ENCODE data around the gene CCDC194. TPM values are rescaled to one million over a fixed set of nuclear protein-coding genes. Genes with fewer than 3 reads are reported as not detected.

Gene CCDC194
- total RNA-seq, 1 donor from 2014 or later, result not detected

GRCh38 chr19:17352608-17353280 is 41.3 kb downstream of the CCDC194 start:
- H3K36me3 Mint-ChIP-seq (ENCODE audit: low read depth), result no peaks in the 10 kb centered on the region
- H3K27me3 Mint-ChIP-seq (ENCODE audit: low read depth), result no peaks in the 10 kb centered on the region
- no peak for DNase-seq (ENCODE audit: low read depth, low spot score)
- H3K9me3 Mint-ChIP-seq, result no peaks in the 10 kb centered on the region
- peaks cover 15% of the 10 kb centered on the region for H3K4me1 Mint-ChIP-seq
- no peak overlapping the region for H3K4me3 Mint-ChIP-seq
- TF ChIP-seq, protein P1, sequence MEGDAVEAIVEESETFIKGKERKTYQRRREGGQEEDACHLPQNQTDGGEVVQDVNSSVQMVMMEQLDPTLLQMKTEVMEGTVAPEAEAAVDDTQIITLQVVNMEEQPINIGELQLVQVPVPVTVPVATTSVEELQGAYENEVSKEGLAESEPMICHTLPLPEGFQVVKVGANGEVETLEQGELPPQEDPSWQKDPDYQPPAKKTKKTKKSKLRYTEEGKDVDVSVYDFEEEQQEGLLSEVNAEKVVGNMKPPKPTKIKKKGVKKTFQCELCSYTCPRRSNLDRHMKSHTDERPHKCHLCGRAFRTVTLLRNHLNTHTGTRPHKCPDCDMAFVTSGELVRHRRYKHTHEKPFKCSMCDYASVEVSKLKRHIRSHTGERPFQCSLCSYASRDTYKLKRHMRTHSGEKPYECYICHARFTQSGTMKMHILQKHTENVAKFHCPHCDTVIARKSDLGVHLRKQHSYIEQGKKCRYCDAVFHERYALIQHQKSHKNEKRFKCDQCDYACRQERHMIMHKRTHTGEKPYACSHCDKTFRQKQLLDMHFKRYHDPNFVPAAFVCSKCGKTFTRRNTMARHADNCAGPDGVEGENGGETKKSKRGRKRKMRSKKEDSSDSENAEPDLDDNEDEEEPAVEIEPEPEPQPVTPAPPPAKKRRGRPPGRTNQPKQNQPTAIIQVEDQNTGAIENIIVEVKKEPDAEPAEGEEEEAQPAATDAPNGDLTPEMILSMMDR (conservative IDR thresholded peaks at IDR 0.05), result no peak
- peak overlapping the region; percentile 94 for H3K27ac Mint-ChIP-seq (ENCODE audit: unreplicated experiment)

DNA sequence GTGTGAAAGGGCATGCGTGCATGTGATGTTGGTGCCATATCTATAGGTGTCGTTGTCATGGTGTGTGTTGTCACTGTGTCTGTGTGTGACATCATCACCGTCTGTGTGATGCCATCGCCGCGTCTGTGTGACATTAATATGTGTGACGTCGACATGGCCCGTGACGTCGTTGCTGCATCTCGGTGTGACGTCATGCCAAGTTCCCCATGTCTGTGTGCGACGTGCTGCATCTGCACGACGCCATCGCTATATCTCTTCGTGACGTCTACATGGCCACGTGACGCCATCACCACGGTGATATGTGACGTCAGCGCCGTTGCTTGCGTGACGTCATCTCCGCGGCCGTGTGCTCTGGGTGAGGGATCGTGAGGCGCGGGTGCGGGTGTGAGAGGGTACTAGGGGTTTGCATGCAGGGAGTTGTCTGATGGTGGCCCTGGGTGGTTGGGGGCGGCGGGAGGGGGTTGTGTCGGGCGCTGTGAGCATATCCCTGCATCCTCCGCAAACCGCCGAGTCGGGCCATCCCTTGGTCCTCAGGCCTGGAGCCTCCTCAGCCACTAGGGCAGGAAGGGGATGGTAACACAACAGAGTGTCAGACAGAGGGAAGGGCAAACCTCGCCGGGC is 42.1 kb downstream of the CCDC194 start:
- H3K27me3 Mint-ChIP-seq (ENCODE audit: low read depth), result no peaks in the 10 kb centered on the region
- peak overlapping the region; percentile 51 for H3K27ac Mint-ChIP-seq (ENCODE audit: unreplicated experiment)

DNA sequence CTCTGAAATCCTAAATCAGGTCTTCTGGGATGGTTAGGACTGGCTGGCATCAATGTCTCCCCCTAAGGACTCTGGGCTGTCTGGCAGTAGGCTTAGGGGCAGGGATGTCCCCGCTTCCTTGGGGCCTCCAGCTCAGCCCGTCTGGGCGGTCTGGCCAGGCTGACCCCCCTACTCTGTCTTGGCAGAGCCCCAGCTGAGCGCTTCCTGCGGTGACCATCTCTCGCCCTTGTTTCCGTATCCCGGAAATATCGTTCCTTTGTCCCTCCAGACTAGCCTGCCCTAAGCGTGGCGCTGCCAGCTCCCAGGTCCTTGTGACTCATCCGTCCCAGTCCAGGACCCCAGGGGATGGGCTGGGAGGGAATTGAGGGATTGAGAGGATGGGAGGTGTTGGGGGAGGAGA is 45.3 kb downstream of the CCDC194 start:
- Mint-ChIP-seq H3K4me1 (peaks cover 23% of the 10 kb centered on the region), H3K9me3 (no peaks in the 10 kb centered on the region), H3K27ac (ENCODE audit: unreplicated experiment) (peak overlapping the region; percentile 91), H3K36me3 (ENCODE audit: low read depth) (no peaks in the 10 kb centered on the region), H3K27me3 (ENCODE audit: low read depth) (no peaks in the 10 kb centered on the region), H3K4me3 (peak overlapping the region; percentile 68)
- TF ChIP-seq, protein P1 (conservative IDR thresholded peaks at IDR 0.05), result no peak
- no peak for DNase-seq (ENCODE audit: low read depth, low spot score)

More for the DNA sequence above, 42.1 kb downstream of the CCDC194 start:
- Mint-ChIP-seq H3K36me3 (ENCODE audit: low read depth) (no peaks in the 10 kb centered on the region), H3K4me1 (peaks cover 18% of the 10 kb centered on the region), H3K9me3 (no peaks in the 10 kb centered on the region), H3K4me3 (no peak overlapping the region)
- DNase-seq (ENCODE audit: low read depth, low spot score), result no peak
- TF ChIP-seq, protein P1 (conservative IDR thresholded peaks at IDR 0.05), result no peak

DNA sequence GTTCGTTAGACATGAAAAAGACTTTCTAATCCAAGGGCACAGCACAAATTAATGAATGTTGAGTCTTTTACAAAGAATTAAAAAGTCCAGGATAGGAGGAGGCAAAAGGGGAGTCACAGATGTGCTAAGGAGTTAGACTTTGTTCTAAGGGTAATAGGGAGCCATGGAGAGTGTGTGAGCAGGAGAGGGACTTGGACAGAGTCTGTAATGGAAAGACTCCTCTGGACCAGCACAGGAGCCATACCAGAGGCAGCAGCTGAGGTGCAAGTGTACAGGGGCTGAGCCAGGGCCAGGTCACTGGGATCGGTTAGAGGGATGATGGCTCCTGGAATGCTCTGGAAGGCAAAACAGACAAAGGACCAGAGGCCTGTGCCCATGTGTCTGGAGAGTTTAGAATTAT is 46.1 kb downstream of the CCDC194 start:
- Mint-ChIP-seq H3K36me3 (ENCODE audit: low read depth) (no peaks in the 10 kb centered on the region), H3K27ac (ENCODE audit: unreplicated experiment) (peak overlapping the region; percentile 52), H3K4me1 (peaks cover 23% of the 10 kb centered on the region), H3K4me3 (no peak overlapping the region), H3K9me3 (no peaks in the 10 kb centered on the region), H3K27me3 (ENCODE audit: low read depth) (no peaks in the 10 kb centered on the region)
- TF ChIP-seq, protein P1 (conservative IDR thresholded peaks at IDR 0.05), result no peak
- DNase-seq (ENCODE audit: low read depth, low spot score), result no peak

GRCh38 chr19:17347361-17347760 is 46.6 kb downstream of the CCDC194 start:
- TF ChIP-seq, protein P1 (conservative IDR thresholded peaks at IDR 0.05), result no peak
- Mint-ChIP-seq H3K27me3 (ENCODE audit: low read depth) (no peaks in the 10 kb centered on the region), H3K4me1 (peaks cover 20% of the 10 kb centered on the region), H3K36me3 (ENCODE audit: low read depth) (no peaks in the 10 kb centered on the region), H3K27ac (ENCODE audit: unreplicated experiment) (no peak overlapping the region), H3K9me3 (no peaks in the 10 kb centered on the region), H3K4me3 (no peak overlapping the region)
- no peak for DNase-seq (ENCODE audit: low read depth, low spot score)
